GM19023 (cell line): ENCODE results near the gene APRT.

Experiments used
- ATAC-seq: cut with Tn5 transposase; IDR thresholded peaks from one replicate; pipeline ENCODE4 v1.9.1; 2021; ENCODE audit warnings: mild to moderate bottlenecking, moderate library complexity; ENCODE audit not compliant: unreplicated experiment

The APRT gene

DNA sequence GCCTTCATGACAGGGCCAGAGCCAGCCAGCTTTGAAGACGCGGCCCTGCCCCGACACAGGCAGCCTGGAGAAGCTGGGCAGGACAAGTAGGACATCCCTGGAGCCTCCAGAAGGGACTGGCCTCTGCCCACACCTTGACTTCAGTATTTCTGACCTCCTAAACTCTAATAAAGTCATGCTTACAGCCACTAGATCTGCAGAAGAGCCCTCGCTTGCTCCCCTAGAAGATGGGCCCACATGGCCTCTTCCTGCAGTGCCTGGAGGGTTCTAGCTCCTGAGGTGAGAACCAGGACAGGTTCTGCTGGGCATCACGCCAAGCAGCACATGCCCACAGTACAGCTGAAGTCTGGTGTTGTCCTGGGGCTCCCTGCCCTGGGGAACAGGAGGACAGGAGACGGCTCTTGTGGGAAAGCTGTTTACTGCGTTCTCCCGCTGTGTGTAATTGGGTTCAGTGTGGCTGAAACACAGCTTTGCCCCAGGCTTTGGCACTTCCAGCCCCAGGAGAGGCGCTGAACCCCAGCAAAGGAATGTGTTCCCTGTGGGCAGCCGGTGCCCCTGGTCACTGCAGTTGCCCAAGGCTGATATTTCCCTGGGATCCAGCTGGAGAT, 2.6 kb downstream of the APRT start:
- ATAC-seq = no peak

DNA sequence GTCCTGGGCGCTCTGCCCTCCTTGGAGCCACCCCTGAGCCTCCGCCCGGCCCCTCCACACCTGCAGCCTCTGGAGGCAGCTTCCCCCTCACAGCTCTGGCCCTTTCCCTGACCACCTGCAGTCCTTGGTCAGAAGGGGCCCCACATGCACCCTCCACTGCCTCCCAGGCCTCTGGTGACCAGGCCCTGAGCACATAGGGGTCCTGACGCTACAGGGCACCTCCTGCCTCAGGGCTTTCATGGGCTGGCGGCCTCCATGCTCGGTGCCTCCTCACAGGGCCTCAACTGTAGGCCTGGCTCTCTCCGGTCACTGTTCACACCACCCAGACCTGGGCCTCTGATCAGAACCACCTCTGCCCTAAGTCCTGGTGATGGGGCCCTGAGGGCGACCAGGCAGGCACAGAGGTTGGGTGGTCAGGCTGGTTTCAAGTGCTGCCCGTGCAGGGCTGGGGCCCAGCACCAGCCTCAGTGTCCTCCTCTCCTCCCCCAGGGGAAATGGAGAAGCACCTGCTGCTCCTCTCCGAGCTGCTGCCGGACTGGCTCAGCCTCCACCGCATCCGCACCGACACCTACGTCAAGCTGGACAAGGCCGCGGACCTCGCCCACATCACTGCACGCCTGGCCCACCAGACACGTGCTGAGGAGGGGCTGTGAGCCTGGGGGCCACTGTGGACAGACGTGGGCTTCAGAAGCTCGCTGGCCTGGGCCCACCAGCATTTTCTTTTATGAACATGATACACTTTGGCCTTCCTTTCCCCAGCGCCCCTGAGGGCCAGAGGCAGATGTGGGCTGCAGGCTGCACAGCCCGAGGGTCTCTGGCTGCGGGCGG, 3.9 kb downstream of the APRT start:
- no peak for ATAC-seq

DNA sequence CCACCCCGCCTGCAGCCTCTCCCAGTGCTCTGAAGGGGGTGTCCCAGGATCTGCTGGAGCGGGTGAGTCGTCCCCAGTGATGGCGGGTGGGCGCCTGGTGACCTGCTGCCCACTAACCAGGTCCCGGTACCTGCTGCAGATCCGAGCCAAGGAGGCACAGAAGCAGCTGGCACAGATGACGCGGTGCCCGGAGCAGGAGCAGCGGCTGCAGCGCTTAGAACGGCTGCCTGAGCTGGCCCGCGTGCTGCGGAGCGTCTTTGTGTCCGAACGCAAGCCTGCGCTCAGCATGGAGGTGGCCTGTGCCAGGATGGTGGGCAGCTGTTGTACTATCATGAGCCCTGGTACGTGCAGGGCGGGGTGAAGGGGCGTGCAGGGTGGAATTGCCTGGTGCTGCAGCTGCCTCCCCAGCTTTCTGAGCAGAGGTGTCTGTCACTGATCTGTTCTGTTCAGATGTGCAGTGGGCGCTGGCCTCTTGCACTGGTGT, 4.5 kb downstream of the APRT start:
- ATAC-seq = no peak

DNA sequence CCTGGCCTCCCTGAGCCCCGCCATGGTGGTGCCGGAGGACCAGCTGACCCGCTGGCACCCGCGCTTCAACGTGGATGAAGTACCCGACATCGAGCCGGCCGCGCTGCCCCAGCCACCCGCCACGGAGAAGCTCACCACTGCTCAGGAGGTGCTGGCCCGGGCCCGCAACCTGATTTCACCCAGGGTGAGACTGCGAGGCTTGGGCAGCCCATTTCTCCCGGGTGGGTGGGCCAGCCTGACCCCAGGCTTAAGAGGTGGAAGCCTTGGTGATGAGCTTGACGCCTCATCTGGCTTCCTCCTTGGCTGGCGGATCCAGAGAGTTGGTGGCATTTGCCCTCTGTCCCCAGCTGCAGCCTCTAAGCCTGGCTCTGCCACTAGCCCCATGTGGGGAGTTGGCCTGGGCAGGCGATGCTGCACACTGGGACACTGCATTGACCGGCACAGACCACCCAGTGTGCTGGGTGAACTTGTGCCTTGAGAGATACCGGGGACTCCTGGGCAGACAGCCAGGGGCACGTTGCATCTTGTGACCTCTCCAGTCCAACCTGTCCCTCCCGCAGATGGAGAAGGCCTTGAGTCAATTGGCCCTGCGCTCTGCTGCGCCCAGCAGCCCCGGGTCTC, 5.1 kb downstream of the APRT start:
- no peak for ATAC-seq

DNA sequence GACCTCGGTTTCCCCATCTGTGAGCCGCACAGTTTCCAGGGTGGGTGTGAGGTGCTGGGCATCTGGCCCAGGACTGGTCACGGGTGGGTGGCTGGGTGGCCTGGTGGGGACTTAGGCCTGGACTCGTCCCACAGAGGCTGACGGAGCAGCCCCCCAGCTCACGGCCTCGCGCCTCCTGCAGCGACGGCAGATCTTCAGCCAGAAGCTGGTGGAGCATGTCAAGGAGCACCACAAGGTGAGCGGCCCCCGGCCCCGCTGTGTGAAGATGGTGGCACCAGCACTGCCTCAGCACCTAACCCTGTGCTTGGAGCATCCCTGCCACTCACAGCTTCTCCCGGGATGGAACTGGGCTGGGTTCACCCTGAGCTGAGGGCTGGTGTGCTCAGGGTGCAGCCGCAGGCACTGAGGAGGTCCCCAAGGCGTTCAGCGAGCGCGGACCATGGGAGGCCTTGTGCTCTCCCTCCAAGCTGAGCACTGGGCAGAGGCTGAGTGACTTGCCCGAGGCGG, 5.8 kb downstream of the APRT start:
- no peak for ATAC-seq

DNA sequence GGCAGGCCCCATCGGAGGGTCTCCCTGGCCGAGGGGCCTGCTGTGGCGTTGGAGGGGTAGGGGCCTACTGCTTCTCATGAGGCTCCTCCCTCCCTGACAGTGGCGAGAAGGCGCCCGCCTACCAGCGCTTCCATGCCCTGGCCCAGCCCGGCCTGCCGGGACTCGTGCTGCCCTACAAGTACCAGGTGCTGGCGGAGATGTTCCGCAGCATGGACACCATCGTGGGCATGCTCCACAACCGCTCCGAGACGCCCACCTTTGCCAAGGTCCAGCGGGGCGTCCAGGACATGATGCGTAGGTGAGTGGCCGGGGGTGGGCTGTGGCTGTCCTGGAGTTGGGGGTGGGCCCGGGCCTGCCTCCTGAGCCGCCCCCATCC, 6.4 kb downstream of the APRT start:
- ATAC-seq = no peak

DNA sequence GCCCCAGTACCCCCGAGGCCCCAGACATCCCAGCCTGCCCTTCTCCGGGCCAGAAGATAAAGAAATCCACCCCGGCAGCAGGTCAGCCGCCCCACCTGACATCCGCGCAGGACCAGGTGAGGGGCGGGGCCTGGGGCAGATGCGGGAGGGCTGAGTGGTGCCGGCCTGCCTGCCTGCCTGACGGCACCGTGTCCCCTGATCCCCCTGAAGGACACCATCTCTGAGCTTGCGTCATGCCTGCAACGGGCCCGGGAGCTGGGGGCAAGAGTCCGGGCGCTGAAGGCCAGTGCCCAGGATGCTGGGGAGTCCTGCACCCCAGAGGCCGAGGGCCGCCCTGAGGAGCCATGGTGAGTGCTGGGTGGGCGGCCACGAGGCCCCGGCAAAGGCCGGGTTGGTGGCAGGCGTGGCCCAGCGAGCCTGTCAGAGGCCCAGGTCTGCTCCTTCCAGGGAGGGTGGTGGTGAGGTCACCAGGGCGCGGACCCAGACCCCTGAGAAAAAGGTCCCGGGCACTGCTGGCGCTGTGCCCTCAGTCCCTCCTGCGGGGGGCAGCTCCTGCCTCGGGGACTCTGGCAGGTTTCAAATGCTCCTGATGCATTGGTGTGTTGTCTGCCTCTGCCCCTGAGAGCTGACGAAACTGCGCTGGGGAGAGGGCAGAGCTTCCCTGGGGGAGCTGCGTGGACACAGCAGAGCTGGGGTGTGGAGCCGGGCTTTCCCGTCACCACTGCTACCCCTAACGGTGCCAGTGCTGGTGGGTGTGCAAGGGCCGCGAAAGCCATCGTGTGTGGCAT, 7.0 kb downstream of the APRT start:
- no peak for ATAC-seq

DNA sequence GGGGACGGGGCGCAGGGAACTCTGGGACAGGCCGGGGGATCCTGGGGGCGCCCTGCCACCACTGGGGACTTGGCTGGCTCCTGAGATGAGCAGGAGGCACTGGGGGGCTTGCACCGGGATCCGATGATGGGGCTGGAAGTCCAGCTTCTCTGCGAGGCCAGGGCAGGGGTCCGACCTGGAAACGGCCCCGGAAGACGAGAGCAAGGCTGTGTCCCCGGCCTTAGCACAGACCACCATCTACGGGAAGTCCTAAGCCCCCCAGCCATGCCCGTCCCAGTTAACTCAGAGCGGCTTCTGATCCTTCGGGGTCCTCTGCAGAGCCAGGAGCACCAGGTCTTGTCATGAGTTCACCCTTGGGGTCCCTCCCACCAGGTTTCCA, 7.6 kb downstream of the APRT start:
- no peak for ATAC-seq

DNA sequence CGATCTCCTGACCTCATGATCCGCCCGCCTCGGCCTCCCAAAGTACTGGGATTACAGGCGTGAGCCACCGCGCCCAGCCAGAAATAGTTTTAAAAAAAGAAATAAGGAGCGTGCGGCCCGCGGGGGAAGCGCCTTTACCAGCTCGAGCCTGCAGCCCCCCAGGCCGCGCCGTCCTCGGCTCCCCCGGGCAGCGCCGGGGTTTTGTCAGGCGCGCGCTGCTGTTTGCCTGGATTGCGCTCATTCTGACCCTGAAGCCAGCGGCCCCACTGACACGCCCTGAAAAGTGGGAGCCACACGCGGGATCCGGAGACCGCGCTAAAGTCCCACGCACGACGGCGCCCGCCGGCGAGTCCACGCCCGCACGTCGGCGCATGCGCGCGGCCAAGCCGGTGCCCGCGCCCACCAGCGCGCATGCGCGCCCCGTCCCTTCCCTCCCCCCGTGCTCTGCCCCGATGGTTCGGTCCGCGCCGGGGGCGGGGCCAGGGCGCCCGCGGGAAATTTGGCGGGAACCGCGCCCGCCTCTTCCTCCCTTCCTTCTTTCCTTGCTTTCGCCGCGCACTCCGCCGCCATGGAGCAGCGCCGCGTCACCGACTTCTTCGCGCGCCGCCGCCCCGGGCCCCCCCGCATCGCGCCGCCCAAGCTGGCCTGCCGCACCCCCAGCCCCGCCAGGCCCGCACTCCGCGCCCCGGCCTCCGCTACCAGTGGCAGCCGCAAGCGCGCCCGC, 8.3 kb downstream of the APRT start, which contains the start of gene CDT1:
Gene CDT1, plus strand, starts transcription at position 526 of the 724 bp plus-strand sequence. Its CDS starts 43 bp downstream, at position 569.
- ATAC-seq = no peak

DNA sequence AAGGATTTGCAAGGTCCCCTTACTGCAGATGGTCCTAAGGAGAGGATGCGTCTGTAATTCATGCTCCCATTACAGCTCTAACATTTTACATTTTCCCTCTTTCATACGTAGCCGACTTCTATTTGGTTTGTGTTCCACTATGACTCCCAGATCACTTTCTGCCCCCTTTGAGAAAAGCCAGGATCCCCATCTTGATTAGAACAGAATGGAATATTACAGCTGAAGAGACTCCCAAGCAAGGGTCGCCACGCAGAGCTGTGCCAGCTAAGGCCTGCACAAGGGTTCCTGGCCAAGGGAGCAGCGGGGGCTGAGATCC, 11.5 kb downstream of the APRT start:
- no peak for ATAC-seq

DNA sequence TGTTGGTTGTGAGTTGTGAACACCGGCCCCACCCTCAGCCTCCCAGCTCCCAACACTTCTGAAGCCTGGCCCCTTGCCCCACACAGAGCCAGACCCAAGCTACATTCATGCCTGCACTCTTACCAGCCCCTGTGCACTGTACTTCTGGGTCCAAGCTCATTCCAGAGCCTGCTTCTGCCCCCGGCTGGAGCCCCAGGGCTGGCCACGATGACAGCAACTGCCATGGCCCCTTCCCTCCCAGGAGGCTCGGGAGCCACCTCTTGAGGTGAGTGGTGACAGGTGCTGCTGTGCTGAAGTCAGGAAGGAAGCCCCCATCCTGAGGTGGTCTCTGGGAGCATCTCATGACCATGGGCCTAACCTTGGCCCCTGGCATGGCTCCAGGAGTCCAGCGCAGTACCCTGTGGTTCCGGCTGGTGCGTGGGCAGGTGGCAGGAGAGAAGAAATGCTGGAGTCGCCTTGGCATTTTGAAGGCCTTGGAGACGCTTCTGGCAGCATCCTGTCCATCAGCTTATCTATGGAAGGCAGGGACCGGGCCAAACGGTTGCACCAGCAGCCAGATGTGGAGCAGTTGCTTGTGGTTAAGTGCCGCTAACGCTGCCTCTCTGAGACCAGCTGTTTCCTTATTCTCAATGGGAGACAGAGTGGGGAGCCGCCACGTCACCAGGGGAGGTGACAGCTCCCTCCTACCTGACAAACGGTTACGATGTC, 12.0 kb downstream of the APRT start:
- no peak for ATAC-seq

DNA sequence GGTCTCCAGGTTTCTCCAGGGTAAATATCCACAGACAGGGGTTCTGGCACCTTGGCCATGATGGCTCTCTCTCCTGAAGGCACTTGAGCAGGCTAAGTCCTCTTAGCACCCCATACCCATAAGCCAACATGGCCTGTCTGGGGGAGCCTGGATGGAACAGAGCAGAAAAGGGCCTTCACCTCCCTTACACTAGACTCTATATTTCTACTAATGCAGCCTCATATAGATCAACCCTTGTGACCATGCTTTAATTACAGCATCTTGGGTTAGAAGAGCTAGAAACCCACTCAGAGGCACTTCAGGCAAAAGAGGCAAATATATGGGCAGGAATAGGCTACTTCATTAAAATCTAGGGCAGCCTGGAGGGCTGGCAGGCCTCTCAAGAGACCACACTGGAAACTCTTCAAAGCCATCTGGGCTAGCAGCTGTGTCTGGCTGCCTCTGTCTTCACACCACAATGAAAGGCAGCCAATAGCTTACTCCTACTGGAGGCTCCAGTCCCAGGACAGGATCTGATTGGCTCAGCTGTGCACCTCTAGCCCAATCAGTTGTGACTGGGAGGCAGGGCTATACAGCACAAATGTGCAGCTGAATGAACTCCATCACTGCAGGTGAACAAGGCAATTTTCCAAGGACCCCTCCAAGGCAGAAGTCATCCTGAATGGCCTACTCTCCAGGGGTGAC, 12.8 kb downstream of the APRT start:
- ATAC-seq = no peak

DNA sequence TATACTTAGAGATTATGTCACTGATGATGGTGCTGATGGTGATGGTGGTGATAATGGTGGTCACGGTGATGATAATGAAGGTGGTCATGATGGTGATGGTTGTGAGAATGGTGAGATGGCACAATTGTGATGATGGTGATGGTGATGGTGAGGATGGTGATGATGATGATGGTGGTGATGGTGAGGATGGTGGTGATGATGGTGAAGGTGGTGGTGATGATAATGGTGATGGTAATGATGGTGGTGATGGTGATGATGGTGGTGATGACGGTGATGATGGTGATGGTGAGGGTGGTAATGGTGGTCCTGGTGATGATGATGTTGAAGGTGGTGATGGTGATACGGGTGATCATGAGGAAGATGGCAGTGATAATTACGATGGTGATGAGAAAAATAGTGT, 13.7 kb downstream of the APRT start:
- ATAC-seq = no peak

DNA sequence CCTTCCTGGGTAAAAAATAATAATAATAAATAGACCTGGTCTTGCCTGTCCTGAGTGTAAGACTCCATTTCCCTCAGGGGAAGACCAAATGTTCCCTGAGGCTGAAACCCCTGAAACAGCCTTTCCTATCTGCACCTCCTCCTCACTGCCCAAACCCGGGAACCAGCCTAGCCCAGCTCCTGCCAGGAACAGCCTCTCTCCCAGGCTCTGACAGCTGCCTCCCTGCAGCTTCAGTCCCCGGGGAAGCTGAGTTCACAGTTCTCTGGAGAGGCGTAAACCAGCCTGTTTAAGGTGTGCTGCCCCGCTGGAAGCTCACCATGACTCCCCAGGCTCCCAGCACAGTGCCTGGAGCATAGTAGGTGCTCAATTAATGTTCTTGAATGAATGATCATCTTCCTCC, 15.4 kb downstream of the APRT start:
- no peak for ATAC-seq

DNA sequence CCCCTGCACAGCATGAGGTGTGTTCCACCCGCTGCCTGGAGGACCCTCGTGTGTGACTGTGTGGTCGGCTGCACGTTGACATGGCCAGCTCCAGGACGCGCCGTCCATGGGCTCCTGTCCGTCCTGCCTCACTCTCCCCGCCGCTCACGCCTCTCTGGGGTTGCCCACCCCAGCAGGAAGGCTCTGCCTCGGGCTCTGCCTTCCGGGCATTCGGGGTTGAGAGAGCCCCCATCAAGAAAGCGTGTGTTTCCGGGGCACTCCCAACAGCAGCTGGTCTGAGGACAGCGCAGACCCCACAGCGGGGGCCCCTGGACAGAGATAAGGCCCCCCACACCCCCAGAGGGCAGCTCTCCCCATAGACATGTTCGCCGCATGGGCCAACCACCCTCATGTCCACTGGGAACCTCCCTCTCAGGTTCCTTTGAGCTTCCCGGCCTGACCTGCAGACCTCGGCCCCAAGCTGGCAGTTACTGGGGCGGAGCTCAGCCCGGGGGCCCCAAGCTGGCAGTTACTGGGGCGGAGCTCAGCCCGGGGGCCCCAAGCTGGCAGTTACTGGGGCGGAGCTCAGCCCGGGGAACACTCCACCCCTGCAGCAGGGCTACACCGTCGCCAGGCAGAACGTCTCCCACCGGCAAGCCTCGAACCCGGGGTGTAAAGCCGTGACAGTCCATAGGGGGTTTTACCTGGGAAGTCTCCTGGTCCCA, 18.3 kb downstream of the APRT start:
- ATAC-seq = no peak

DNA sequence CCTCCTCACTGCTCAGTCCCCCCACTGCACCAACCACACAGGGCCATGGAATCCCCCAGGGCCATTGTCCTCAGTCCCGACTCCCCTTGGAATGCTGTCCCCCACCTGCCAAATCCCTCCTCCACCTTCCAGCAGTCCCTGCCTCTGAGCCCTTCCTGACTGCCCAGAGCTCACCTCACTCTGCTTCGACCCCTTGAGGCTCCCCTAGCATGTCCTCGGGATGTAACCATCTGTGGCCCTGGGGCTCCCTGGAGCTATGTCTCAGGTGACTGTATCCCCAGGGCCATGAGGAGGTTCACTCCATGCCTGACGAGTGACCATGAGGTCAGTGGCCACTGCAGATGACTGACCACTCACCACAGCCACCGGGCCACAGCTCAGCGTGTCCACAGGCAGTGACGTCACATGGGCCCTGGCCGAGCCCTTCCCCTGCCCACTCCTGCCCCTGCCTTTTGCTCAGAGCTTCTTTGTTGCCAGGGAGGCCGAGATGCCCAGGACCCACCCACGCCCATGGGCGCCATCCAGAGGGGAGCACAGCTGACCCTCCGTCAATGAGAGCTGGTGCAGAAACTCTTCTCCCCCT, 19.0 kb downstream of the APRT start:
- no peak for ATAC-seq

DNA sequence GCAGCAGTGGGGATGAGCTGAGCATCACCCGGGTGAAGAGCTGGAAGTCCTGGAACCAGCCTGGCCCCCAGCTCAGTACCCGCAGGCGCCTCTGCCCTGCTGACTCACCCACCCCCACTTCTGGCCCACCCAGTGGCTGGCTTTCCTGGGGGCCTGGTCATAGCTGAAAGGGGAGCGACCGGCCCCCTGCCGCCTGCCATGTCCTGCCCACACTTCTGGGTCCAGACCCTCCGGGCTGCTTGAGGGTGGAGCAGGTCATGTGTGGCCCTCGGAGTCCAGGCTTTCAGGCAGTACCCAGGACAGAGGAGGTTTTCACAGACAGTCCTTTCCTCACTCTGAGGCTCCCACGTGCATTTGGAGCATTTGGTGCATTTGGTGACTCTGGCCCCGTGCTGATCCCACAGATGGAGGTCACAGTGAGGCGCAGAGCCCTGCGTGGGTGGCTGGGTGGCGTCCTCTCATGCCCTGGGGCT, 19.6 kb downstream of the APRT start:
- no peak for ATAC-seq
